UCSD-AML1 (cell line): Measurements from ENCODE around the gene CCDC144A.
"Not testable (repeated sequence)": the region's sequence is repeated elsewhere in the genome, so short reads cannot be mapped to it uniquely, and the experiment has no call there.

Experiments
- DNase-seq: peaks from one replicate; lab custom pipeline; 2025; ENCODE audit not compliant: unreplicated experiment; lab: John Stamatoyannopoulos, UW

The CCDC144A gene

GRCh38 chr17:16689731-16690281 lies at the start of gene CCDC144A:
TSS of gene CCDC144A (plus strand) at chr17:16690241. CDS start at chr17:16690401, 160 bp downstream.
- DNase-seq: not testable (repeated sequence)

GRCh38 chr17:16649585-16649984 lies 40.5 kb upstream of the CCDC144A start:
- DNase-seq: no peak

- DNase-seq: no peak
These were observed 37.8 kb upstream of the CCDC144A start for GRCh38 chr17:16652252-16652651.

GRCh38 chr17:16652847-16653366 lies 37.1 kb upstream of the CCDC144A start:
- no peak for DNase-seq

- peak; percentile 94 for DNase-seq
These were observed 36.5 kb upstream of the CCDC144A start, which contains the start of gene ZNF624 for GRCh38 chr17:16653367-16654041. TSS of gene ZNF624 (minus strand) at chr17:16653850.

- no peak for DNase-seq
These were observed 28.8 kb upstream of the CCDC144A start for GRCh38 chr17:16661217-16661616.

- DNase-seq: no peak
These were observed 27.1 kb upstream of the CCDC144A start for GRCh38 chr17:16662936-16663335.

- DNase-seq: not testable (repeated sequence)
These were observed 23.5 kb upstream of the CCDC144A start for GRCh38 chr17:16666553-16666906.

GRCh38 chr17:16666907-16667636 lies 23.0 kb upstream of the CCDC144A start:
- not testable (repeated sequence) for DNase-seq

- no peak for DNase-seq
These were observed 13.3 kb upstream of the CCDC144A start for GRCh38 chr17:16676676-16677268.

GRCh38 chr17:16683290-16684138 lies 6.5 kb upstream of the CCDC144A start:
- not testable (repeated sequence) for DNase-seq

GRCh38 chr17:16686019-16686418 lies 4.0 kb upstream of the CCDC144A start:
- DNase-seq: not testable (repeated sequence)

GRCh38 chr17:16687151-16687550 lies 2.9 kb upstream of the CCDC144A start:
- DNase-seq: not testable (repeated sequence)

GRCh38 chr17:16690447-16690846 lies 406 bp downstream of the CCDC144A start:
- DNase-seq: not testable (repeated sequence)

- not testable (repeated sequence) for DNase-seq
These were observed 7.6 kb downstream of the CCDC144A start for GRCh38 chr17:16697603-16698002.

- not testable (repeated sequence) for DNase-seq
These were observed 55.6 kb downstream of the CCDC144A start for GRCh38 chr17:16745492-16746203.

GRCh38 chr17:16746571-16746970 lies 56.5 kb downstream of the CCDC144A start:
- DNase-seq: not testable (repeated sequence)

GRCh38 chr17:16750515-16750914 lies 60.5 kb downstream of the CCDC144A start:
- DNase-seq: not testable (repeated sequence)

- DNase-seq: not testable (repeated sequence)
These were observed 61.3 kb downstream of the CCDC144A start for GRCh38 chr17:16751224-16751923.
